Measurements from ENCODE around the gene CREB3L2.

CREB3L2 gene

DNA sequence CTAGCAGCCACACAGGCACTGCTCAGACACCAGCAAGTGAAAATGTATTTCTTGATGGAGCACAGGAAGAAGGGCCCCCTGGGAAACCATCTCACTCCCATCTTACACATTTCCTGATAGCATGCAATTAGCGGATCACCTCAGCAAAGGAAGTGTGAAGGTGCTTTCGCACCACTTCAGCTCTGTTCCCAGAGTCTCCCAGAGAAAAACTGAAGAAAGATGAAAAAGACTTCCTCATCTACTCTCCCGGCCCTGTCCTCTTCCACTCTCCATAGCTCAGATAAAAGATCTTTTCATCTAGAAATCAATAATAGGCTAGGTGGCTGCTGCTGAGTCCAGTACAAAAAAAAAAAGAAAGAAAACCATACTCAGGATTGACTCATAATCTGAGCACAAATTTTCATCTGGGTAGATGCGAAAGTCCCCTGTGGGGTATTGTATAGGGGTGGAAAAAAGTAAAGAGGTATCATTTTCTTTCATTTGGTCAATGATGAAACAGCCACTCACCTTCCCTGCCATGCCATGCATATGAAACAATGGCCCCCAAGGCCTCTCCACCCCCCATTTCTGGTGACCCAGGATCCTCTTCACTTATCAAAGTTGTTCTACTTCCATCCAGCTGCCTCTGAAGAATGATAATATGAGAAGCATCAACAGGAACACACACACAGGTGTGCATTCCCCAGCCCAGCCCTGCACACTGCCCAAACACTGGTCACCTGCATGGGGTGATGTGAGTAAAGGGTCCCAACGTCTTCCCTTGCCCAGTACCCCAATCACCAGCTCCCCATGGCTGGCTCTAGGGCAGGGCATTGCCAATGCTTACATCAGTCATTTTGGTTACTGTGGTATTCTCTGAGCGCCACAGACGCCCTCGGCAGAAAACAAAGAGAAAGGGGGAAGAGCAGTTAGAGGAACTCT, 106.3 kb downstream of the CREB3L2 start:
- DNase-seq (ENCODE audit: extremely low spot score): no peak
- POLR2A ChIA-PET: no interaction called here

GRCh38 chr7:137893143-137893742, 108.6 kb downstream of the CREB3L2 start:
- TF ChIP-seq BHLHE40 (IDR thresholded peaks at IDR 0.05; ENCODE audit: borderline replicate concordance) (no peak), L3MBTL2 (conservative IDR thresholded peaks at IDR 0.05) (no peak), FOXA1 (IDR thresholded peaks at IDR 0.05) (no peak), SUZ12 (IDR thresholded peaks at IDR 0.05) (no peak), TARDBP (IDR thresholded peaks at IDR 0.05) (no peak), CTBP1 (IDR thresholded peaks at IDR 0.05; ENCODE audit: borderline replicate concordance) (no peak), HDGF (IDR thresholded peaks at IDR 0.05; ENCODE audit: borderline replicate concordance) (no peak), LEF1 (IDR thresholded peaks at IDR 0.05; ENCODE audit: borderline replicate concordance) (no peak), PKNOX1 (IDR thresholded peaks at IDR 0.05) (no peak), FOXM1 (IDR thresholded peaks at IDR 0.05; ENCODE audit: borderline replicate concordance) (no peak), FOXK2 (IDR thresholded peaks at IDR 0.05) (no peak), ARNT (IDR thresholded peaks at IDR 0.05) (no peak), NFRKB (IDR thresholded peaks at IDR 0.05) (no peak), SP1 (IDR thresholded peaks at IDR 0.05) (no peak)
- ChIA-PET CTCF (no interaction called here), POLR2A (interaction anchor here (0.6 kb wide), 1 partner anchor 28 kb away, joined by 3 read pairs; no protein-coding TSS in a partner anchor)
- DNase-seq (ENCODE audit: extremely low spot score): no peak

More for the DNA sequence above, 106.3 kb downstream of the CREB3L2 start:
- CTCF ChIA-PET: interaction anchor here (0.9 kb wide), 1 partner anchor 239 kb away, joined by 3 read pairs; no protein-coding TSS in a partner anchor
- TF ChIP-seq SUZ12 (IDR thresholded peaks at IDR 0.05): no peak
- no peak for TF ChIP-seq FOXM1 (IDR thresholded peaks at IDR 0.05; ENCODE audit: borderline replicate concordance)
- no peak for TF ChIP-seq ZNF384 (IDR thresholded peaks at IDR 0.05)
- TF ChIP-seq BHLHE40 (IDR thresholded peaks at IDR 0.05; ENCODE audit: borderline replicate concordance): no peak
- TF ChIP-seq NFRKB (IDR thresholded peaks at IDR 0.05): no peak
- TF ChIP-seq L3MBTL2 (conservative IDR thresholded peaks at IDR 0.05): no peak
- no peak for TF ChIP-seq TARDBP (IDR thresholded peaks at IDR 0.05)
- no peak for TF ChIP-seq HDGF (IDR thresholded peaks at IDR 0.05; ENCODE audit: borderline replicate concordance)

- TF ChIP-seq FOXM1 (IDR thresholded peaks at IDR 0.05; ENCODE audit: borderline replicate concordance) (no peak), NFRKB (IDR thresholded peaks at IDR 0.05) (no peak), FOXK2 (IDR thresholded peaks at IDR 0.05) (no peak), TARDBP (IDR thresholded peaks at IDR 0.05) (no peak), HDGF (IDR thresholded peaks at IDR 0.05; ENCODE audit: borderline replicate concordance) (no peak), SP1 (IDR thresholded peaks at IDR 0.05) (no peak), L3MBTL2 (conservative IDR thresholded peaks at IDR 0.05) (no peak), ELF4 (IDR thresholded peaks at IDR 0.05) (no peak), CTBP1 (IDR thresholded peaks at IDR 0.05; ENCODE audit: borderline replicate concordance) (no peak), SUZ12 (IDR thresholded peaks at IDR 0.05) (no peak), ZNF384 (IDR thresholded peaks at IDR 0.05) (no peak), ARNT (IDR thresholded peaks at IDR 0.05) (no peak), PKNOX1 (IDR thresholded peaks at IDR 0.05) (no peak), LEF1 (IDR thresholded peaks at IDR 0.05; ENCODE audit: borderline replicate concordance) (no peak), BHLHE40 (IDR thresholded peaks at IDR 0.05; ENCODE audit: borderline replicate concordance) (no peak), FOXA1 (IDR thresholded peaks at IDR 0.05) (no peak)
- CTCF ChIA-PET: no interaction called here
These were observed 110.8 kb downstream of the CREB3L2 start for GRCh38 chr7:137891016-137891655.

DNA sequence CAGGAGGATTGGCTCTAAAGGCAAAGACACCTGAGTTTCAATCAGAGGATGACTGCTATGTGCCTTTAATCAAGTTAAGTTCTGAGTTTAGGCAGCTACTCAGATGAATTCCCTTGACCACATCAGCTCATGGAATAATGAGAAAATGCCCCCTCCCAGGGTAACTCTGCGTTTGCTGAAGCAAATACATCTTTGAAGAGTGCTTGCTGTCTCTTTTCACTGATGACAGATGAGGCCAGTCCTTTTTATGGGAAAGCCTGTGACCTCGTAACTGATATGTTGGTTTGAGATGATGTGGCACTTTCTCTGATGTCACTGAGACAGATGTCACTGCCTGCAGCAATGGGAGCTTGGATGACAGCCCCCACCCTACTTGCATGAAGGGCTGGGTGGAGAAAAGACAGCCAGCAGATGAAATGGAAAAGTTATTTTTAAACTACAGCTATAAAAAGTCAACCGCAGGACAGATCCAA, 111.4 kb downstream of the CREB3L2 start:
- DNase-seq (ENCODE audit: extremely low spot score): no peak
- CTCF ChIA-PET: no interaction called here
- POLR2A ChIA-PET: no interaction called here

More at GRCh38 chr7:137891016-137891655, 110.8 kb downstream of the CREB3L2 start:
- no peak for DNase-seq (ENCODE audit: extremely low spot score)
- POLR2A ChIA-PET: no interaction called here

More for the DNA sequence above, 111.4 kb downstream of the CREB3L2 start:
- TF ChIP-seq PKNOX1 (IDR thresholded peaks at IDR 0.05) (no peak), SP1 (IDR thresholded peaks at IDR 0.05) (no peak), ZNF384 (IDR thresholded peaks at IDR 0.05) (no peak), HDGF (IDR thresholded peaks at IDR 0.05; ENCODE audit: borderline replicate concordance) (no peak), FOXM1 (IDR thresholded peaks at IDR 0.05; ENCODE audit: borderline replicate concordance) (no peak), SUZ12 (IDR thresholded peaks at IDR 0.05) (no peak), ARNT (IDR thresholded peaks at IDR 0.05) (no peak), BHLHE40 (IDR thresholded peaks at IDR 0.05; ENCODE audit: borderline replicate concordance) (no peak), NFRKB (IDR thresholded peaks at IDR 0.05) (no peak), FOXK2 (IDR thresholded peaks at IDR 0.05) (no peak), CTBP1 (IDR thresholded peaks at IDR 0.05; ENCODE audit: borderline replicate concordance) (no peak), FOXA1 (IDR thresholded peaks at IDR 0.05) (no peak)

Data from HEK293T (cell line).